ENCODE measurements around the gene TULP4.
"Not testable (repeated sequence)": the region's sequence is repeated elsewhere in the genome, so short reads cannot be mapped to it uniquely, and the experiment has no call there.

The TULP4 gene

GRCh38 chr6:158312165-158312564 lies at the start of gene TULP4:
Gene TULP4, plus strand, starts transcription at chr6:158312465. Its CDS starts 1,552 bp downstream, at chr6:158314017.
- no peak for DNase-seq

GRCh38 chr6:158262755-158263154 lies 49.5 kb upstream of the TULP4 start:
- no peak for DNase-seq

GRCh38 chr6:158264180-158264579 lies 48.1 kb upstream of the TULP4 start:
- no peak for DNase-seq

GRCh38 chr6:158266131-158266530 lies 46.1 kb upstream of the TULP4 start:
- no peak for DNase-seq

- DNase-seq: no peak
Measured at GRCh38 chr6:158268361-158269147, 43.7 kb upstream of the TULP4 start.

GRCh38 chr6:158269657-158270056 lies 42.6 kb upstream of the TULP4 start:
- no peak for DNase-seq

- no peak for DNase-seq
Measured at GRCh38 chr6:158270389-158271127, 41.7 kb upstream of the TULP4 start.

GRCh38 chr6:158272324-158272723 lies 39.9 kb upstream of the TULP4 start:
- no peak for DNase-seq

- no peak for DNase-seq
Measured at GRCh38 chr6:158278004-158278403, 34.3 kb upstream of the TULP4 start.

GRCh38 chr6:158279615-158280014 lies 32.6 kb upstream of the TULP4 start:
- DNase-seq: no peak

GRCh38 chr6:158283304-158283980 lies 28.8 kb upstream of the TULP4 start:
- no peak for DNase-seq

GRCh38 chr6:158284007-158284875 lies 28.0 kb upstream of the TULP4 start:
- DNase-seq: no peak

- no peak for DNase-seq
Measured at GRCh38 chr6:158284876-158285655, 27.2 kb upstream of the TULP4 start.

- DNase-seq: no peak
Measured at GRCh38 chr6:158285656-158286021, 26.6 kb upstream of the TULP4 start.

GRCh38 chr6:158286413-158286812 lies 25.9 kb upstream of the TULP4 start:
- DNase-seq: no peak

- no peak for DNase-seq
Measured at GRCh38 chr6:158287047-158287446, 25.2 kb upstream of the TULP4 start.

- DNase-seq: no peak
Measured at GRCh38 chr6:158290040-158290439, 22.2 kb upstream of the TULP4 start.

- no peak for DNase-seq
Measured at GRCh38 chr6:158290659-158291058, 21.6 kb upstream of the TULP4 start.

GRCh38 chr6:158292016-158292415 lies 20.2 kb upstream of the TULP4 start:
- DNase-seq: no peak

GRCh38 chr6:158293122-158293521 lies 19.1 kb upstream of the TULP4 start:
- DNase-seq: no peak

GRCh38 chr6:158295976-158296853 lies 16.1 kb upstream of the TULP4 start:
- DNase-seq: not testable (repeated sequence)

Measured in NCI-H2081 (cell line).